ENCODE results near the gene C1orf232.

Gene C1orf232

GRCh38 chr1:26129778-26130177 is 39.0 kb downstream of the C1orf232 start:
- H3K36me3 ChIP-seq (ENCODE audit: insufficient read depth, low read length) = no peaks in the 10 kb centered on the region
- H3K4me1 ChIP-seq (ENCODE audit: insufficient read depth, low read length) = peaks cover 16% of the 10 kb centered on the region
- H3K9me3 ChIP-seq (ENCODE audit: control insufficient read depth, insufficient read depth, low read length) = no peaks in the 10 kb centered on the region
- no peak overlapping the region for H3K9ac ChIP-seq (ENCODE audit: low read depth, low read length)

GRCh38 chr1:26127235-26128163 is 41.3 kb downstream of the C1orf232 start:
- H3K9ac ChIP-seq (ENCODE audit: low read depth, low read length) = no peak overlapping the region
- H3K9me3 ChIP-seq (ENCODE audit: control insufficient read depth, insufficient read depth, low read length) = no peaks in the 10 kb centered on the region
- no peaks in the 10 kb centered on the region for H3K36me3 ChIP-seq (ENCODE audit: insufficient read depth, low read length)
- peaks cover 16% of the 10 kb centered on the region for H3K4me1 ChIP-seq (ENCODE audit: insufficient read depth, low read length)

- H3K9ac ChIP-seq (ENCODE audit: low read depth, low read length) = no peak overlapping the region
- H3K4me1 ChIP-seq (ENCODE audit: insufficient read depth, low read length) = peaks cover 16% of the 10 kb centered on the region
- H3K9me3 ChIP-seq (ENCODE audit: control insufficient read depth, insufficient read depth, low read length) = no peaks in the 10 kb centered on the region
- no peaks in the 10 kb centered on the region for H3K36me3 ChIP-seq (ENCODE audit: insufficient read depth, low read length)
Measured at GRCh38 chr1:26126321-26127084, 42.3 kb downstream of the C1orf232 start.

- no peaks in the 10 kb centered on the region for H3K9me3 ChIP-seq (ENCODE audit: control insufficient read depth, insufficient read depth, low read length)
- H3K4me1 ChIP-seq (ENCODE audit: insufficient read depth, low read length) = peaks cover 16% of the 10 kb centered on the region
- H3K36me3 ChIP-seq (ENCODE audit: insufficient read depth, low read length) = no peaks in the 10 kb centered on the region
- H3K9ac ChIP-seq (ENCODE audit: low read depth, low read length) = no peak overlapping the region
Measured at GRCh38 chr1:26125946-26126320, 42.8 kb downstream of the C1orf232 start.

- Histone ChIP-seq H3K36me3 (ENCODE audit: insufficient read depth, low read length) (no peaks in the 10 kb centered on the region), H3K4me1 (ENCODE audit: insufficient read depth, low read length) (peaks cover 16% of the 10 kb centered on the region), H3K9ac (ENCODE audit: low read depth, low read length) (no peak overlapping the region), H3K9me3 (ENCODE audit: control insufficient read depth, insufficient read depth, low read length) (no peaks in the 10 kb centered on the region)
Measured at GRCh38 chr1:26125382-26125781, 43.4 kb downstream of the C1orf232 start.

GRCh38 chr1:26124418-26125331 is 44.1 kb downstream of the C1orf232 start:
- Histone ChIP-seq H3K4me1 (ENCODE audit: insufficient read depth, low read length) (peaks cover 16% of the 10 kb centered on the region), H3K9me3 (ENCODE audit: control insufficient read depth, insufficient read depth, low read length) (no peaks in the 10 kb centered on the region), H3K36me3 (ENCODE audit: insufficient read depth, low read length) (no peaks in the 10 kb centered on the region), H3K9ac (ENCODE audit: low read depth, low read length) (no peak overlapping the region)

GRCh38 chr1:26122988-26123973 is 45.5 kb downstream of the C1orf232 start:
- H3K9ac ChIP-seq (ENCODE audit: low read depth, low read length) = no peak overlapping the region

GRCh38 chr1:26121854-26122773 is 46.6 kb downstream of the C1orf232 start:
- no peaks in the 10 kb centered on the region for H3K9me3 ChIP-seq (ENCODE audit: control insufficient read depth, insufficient read depth, low read length)
- H3K4me1 ChIP-seq (ENCODE audit: insufficient read depth, low read length) = peaks cover 8% of the 10 kb centered on the region
- H3K36me3 ChIP-seq (ENCODE audit: insufficient read depth, low read length) = no peaks in the 10 kb centered on the region

More at GRCh38 chr1:26122988-26123973, 45.5 kb downstream of the C1orf232 start:
- Histone ChIP-seq H3K9me3 (ENCODE audit: control insufficient read depth, insufficient read depth, low read length) (no peaks in the 10 kb centered on the region), H3K4me1 (ENCODE audit: insufficient read depth, low read length) (peaks cover 16% of the 10 kb centered on the region), H3K36me3 (ENCODE audit: insufficient read depth, low read length) (no peaks in the 10 kb centered on the region)

GRCh38 chr1:26119892-26120608 is 48.7 kb downstream of the C1orf232 start:
- Histone ChIP-seq H3K4me1 (ENCODE audit: insufficient read depth, low read length) (no peaks in the 10 kb centered on the region), H3K9ac (ENCODE audit: low read depth, low read length) (no peak overlapping the region), H3K9me3 (ENCODE audit: control insufficient read depth, insufficient read depth, low read length) (no peaks in the 10 kb centered on the region), H3K36me3 (ENCODE audit: insufficient read depth, low read length) (no peaks in the 10 kb centered on the region)

More at GRCh38 chr1:26121854-26122773, 46.6 kb downstream of the C1orf232 start:
- H3K9ac ChIP-seq (ENCODE audit: low read depth, low read length) = no peak overlapping the region

- Histone ChIP-seq H3K4me1 (ENCODE audit: insufficient read depth, low read length) (peaks cover 4% of the 10 kb centered on the region; the same call in 1 of the 2 replicates), H3K9ac (ENCODE audit: low read depth, low read length) (no peak overlapping the region), H3K36me3 (ENCODE audit: insufficient read depth, low read length) (no peaks in the 10 kb centered on the region), H3K9me3 (ENCODE audit: control insufficient read depth, insufficient read depth, low read length) (no peaks in the 10 kb centered on the region)
Measured at GRCh38 chr1:26114165-26114927, 54.4 kb downstream of the C1orf232 start.
